Fibroblast of pulmonary artery (primary cell): ENCODE results near the gene SCNN1A.

Experiments used
- DNase-seq: peaks from one replicate; pipeline ENCODE4 v3.0.0-alpha.2; 2010; ENCODE audit warnings: low read depth
- H3K4me3 ChIP-seq: replicated peaks from 2 replicates; pipeline ENCODE4 v1.5.1; 2011; ENCODE audit warnings: low read depth, mild to moderate bottlenecking, control low read depth, low read length, moderate library complexity
- TF ChIP-seq, protein P1 (sequence below): IDR thresholded peaks from 2 replicates; pipeline ENCODE4 v1.5.1; 2011; ENCODE audit warnings: mild to moderate bottlenecking, control low read depth, low read length, inconsistent platforms; ENCODE audit errors: missing control alignments

The SCNN1A gene

DNA sequence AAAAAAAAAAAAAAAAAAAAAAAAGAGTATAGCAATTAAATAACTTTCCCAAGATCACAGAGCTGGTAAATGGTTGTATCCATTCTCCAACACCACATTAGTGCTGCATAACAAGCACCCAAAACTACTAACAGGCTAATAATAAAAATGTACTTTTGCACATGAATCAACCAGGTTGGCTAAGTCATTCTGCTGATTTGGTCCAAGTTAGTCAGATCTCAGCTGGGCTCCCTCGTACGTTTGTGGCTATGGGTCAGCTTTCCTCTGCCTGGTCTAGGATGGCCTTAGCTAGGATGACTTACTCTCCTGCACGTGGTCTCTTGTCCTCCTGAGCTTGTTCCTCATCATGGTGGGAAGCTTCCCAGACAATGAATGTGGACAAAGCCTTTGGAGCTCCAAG, 72.7 kb downstream of the SCNN1A start:
- no peak for DNase-seq

GRCh38 chr12:6301721-6302120, 73.6 kb downstream of the SCNN1A start:
- TF ChIP-seq, protein P1, sequence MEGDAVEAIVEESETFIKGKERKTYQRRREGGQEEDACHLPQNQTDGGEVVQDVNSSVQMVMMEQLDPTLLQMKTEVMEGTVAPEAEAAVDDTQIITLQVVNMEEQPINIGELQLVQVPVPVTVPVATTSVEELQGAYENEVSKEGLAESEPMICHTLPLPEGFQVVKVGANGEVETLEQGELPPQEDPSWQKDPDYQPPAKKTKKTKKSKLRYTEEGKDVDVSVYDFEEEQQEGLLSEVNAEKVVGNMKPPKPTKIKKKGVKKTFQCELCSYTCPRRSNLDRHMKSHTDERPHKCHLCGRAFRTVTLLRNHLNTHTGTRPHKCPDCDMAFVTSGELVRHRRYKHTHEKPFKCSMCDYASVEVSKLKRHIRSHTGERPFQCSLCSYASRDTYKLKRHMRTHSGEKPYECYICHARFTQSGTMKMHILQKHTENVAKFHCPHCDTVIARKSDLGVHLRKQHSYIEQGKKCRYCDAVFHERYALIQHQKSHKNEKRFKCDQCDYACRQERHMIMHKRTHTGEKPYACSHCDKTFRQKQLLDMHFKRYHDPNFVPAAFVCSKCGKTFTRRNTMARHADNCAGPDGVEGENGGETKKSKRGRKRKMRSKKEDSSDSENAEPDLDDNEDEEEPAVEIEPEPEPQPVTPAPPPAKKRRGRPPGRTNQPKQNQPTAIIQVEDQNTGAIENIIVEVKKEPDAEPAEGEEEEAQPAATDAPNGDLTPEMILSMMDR, result no peak
- H3K4me3 ChIP-seq, result no peak overlapping the region
- DNase-seq, result no peak

More for the DNA sequence above, 72.7 kb downstream of the SCNN1A start:
- H3K4me3 ChIP-seq, result no peak overlapping the region
- TF ChIP-seq, protein P1, result no peak

- TF ChIP-seq, protein P1, result no peak
- H3K4me3 ChIP-seq, result no peak overlapping the region
- no peak for DNase-seq
These were observed 78.2 kb downstream of the SCNN1A start for GRCh38 chr12:6297170-6297569.
